PC-3 (cell line): ENCODE measurements around the gene NPTX1. TPM values are rescaled to one million over a fixed set of nuclear protein-coding genes. Genes with fewer than 3 reads are reported as not detected.
A peak's percentile ranks its signal among the peaks of the same experiment; 100 is the strongest.

Source experiments
- ATAC-seq: fragments of 200-7000 bp; cut with Tn5 transposase; 2 replicates; pipeline ENCODE4 v1.9.1; 2020; ENCODE audit warnings: mild to moderate bottlenecking, moderate library complexity
- BruUV-seq: library from RNA; stranded (reverse); fragments of 400-500 nt; replicated peaks from 2 replicates; lab custom pipeline; 2021; lab: Mats Ljungman, UMichigan
- CTCF ChIA-PET: fragments of 300-600 bp; sonication (Branson Sonifier 250); formaldehyde crosslinking; loops from one replicate; lab custom pipeline; 2022; ENCODE audit warnings: antibody characterized with exemption; lab: Charles Lee
- POLR2A ChIA-PET: fragments of 300-600 bp; sonication (Branson Sonifier 250); formaldehyde crosslinking; loops from one replicate; lab custom pipeline; 2022; ENCODE audit warnings: antibody characterized with exemption; ENCODE audit not compliant: unreplicated experiment; lab: Charles Lee
- DNase-seq: peaks from one replicate; pipeline ENCODE4 v3.0.0-alpha.2; 2015
- H2AFZ ChIP-seq: fragments of 300-600 bp; sonication (generic); 2 replicates; pipeline ENCODE4 v1.6.0; 2016; ENCODE audit warnings: antibody characterized with exemption, low read length
- H3F3A ChIP-seq: fragments of 300-600 bp; sonication (generic); one replicate; pipeline ENCODE4 v1.6.0; 2017; ENCODE audit warnings: antibody characterized with exemption, low read length, control low read depth, mild to moderate bottlenecking; ENCODE audit not compliant: unreplicated experiment
- H3K27ac ChIP-seq: fragments of 300-600 bp; sonication (generic); 2 replicates; pipeline ENCODE4 v1.5.1; 2016; ENCODE audit warnings: mild to moderate bottlenecking, low read length
- H3K27me3 ChIP-seq: fragments of 300-600 bp; sonication (generic); 2 replicates; pipeline ENCODE4 v1.6.1; 2016; ENCODE audit warnings: low read length, mixed read lengths
- H3K36me3 ChIP-seq: fragments of 300-600 bp; sonication (generic); 2 replicates; pipeline ENCODE4 v1.6.1; 2016; ENCODE audit warnings: low read depth, mixed run types, low read length, mixed read lengths
- H3K4me1 ChIP-seq: fragments of 300-600 bp; sonication (generic); 2 replicates; pipeline ENCODE4 v1.5.1; 2016; ENCODE audit warnings: low read length; ENCODE audit not compliant: insufficient read depth
- H3K4me2 ChIP-seq: fragments of 300-600 bp; sonication (generic); 2 replicates; pipeline ENCODE4 v1.6.0; 2016; ENCODE audit warnings: low read length
- H3K4me3 ChIP-seq: fragments of 300-600 bp; sonication (generic); 2 replicates; pipeline ENCODE4 v1.5.1; 2016; ENCODE audit warnings: mild to moderate bottlenecking, low read length, mixed read lengths
- H3K79me2 ChIP-seq: fragments of 300-600 bp; sonication (generic); 2 replicates; pipeline ENCODE4 v1.6.1; 2017; ENCODE audit warnings: low read length, mixed read lengths
- H3K9ac ChIP-seq: fragments of 300-600 bp; sonication (generic); 2 replicates; pipeline ENCODE4 v1.6.0; 2016; ENCODE audit warnings: mild to moderate bottlenecking, low read length
- H3K9me2 ChIP-seq: fragments of 300-600 bp; sonication (generic); replicated peaks from 2 replicates; pipeline ENCODE4 v1.6.1; 2016; ENCODE audit warnings: mixed run types, low read length, mixed read lengths
- H3K9me3 ChIP-seq: fragments of 300-600 bp; sonication (generic); 2 replicates; pipeline ENCODE4 v1.6.1; 2016; ENCODE audit warnings: low read length, mixed read lengths
- H4K20me1 ChIP-seq: fragments of 300-600 bp; sonication (generic); 2 replicates; pipeline ENCODE4 v1.6.1; 2016; ENCODE audit warnings: low read length, mixed read lengths
- CTCF ChIP-seq: fragments of 300-600 bp; sonication (generic); conservative IDR thresholded peaks from 2 replicates; pipeline ENCODE4 v1.5.1; 2017; ENCODE audit warnings: antibody characterized with exemption, low read depth, mild to moderate bottlenecking, low read length
- EZH2 ChIP-seq: fragments of 300-600 bp; sonication (generic); IDR thresholded peaks from one replicate; pipeline ENCODE4 v1.6.1; 2017; ENCODE audit warnings: antibody characterized with exemption, mild to moderate bottlenecking, low read length; ENCODE audit not compliant: unreplicated experiment
- EZH2phosphoT487 ChIP-seq: fragments of 300-600 bp; sonication (generic); IDR thresholded peaks from 2 replicates; pipeline ENCODE4 v1.6.1; 2018; ENCODE audit warnings: mild to moderate bottlenecking, antibody characterized with exemption, low read length, borderline replicate concordance
- intact Hi-C: fragments of 100-400 bp; cut with micrococcal nuclease; formaldehyde crosslinking; loops from 2 replicates; pipeline ENCODE4 v1.9.0; 2023
- total RNA-seq: library from RNA; depleted of rRNA; stranded (reverse); fragments of >200 nt; gene quantifications from 2 replicates; pipeline ENCODE4 v1.2.3, GENCODE V29; 2014

The NPTX1 gene
- total RNA-seq, 1 experiment from 2014 or later = 0.55 TPM

GRCh38 chr17:80454557-80455335 is 21.7 kb downstream of the NPTX1 start:
- Histone ChIP-seq H3K36me3 (no peaks in the 10 kb centered on the region), H4K20me1 (no peaks in the 10 kb centered on the region), H3K4me3 (peak overlapping the region; percentile 80), H3F3A (no peaks in the 10 kb centered on the region), H3K4me1 (peaks cover 20% of the 10 kb centered on the region), H3K79me2 (no peaks in the 10 kb centered on the region), H2AFZ (peak overlapping the region; percentile 80), H3K9ac (peak overlapping the region; percentile 99), H3K9me2 (no peaks in the 10 kb centered on the region), H3K27ac (peak overlapping the region; percentile 69), H3K27me3 (no peaks in the 10 kb centered on the region), H3K4me2 (peak overlapping the region; percentile 92), H3K9me3 (no peaks in the 10 kb centered on the region)
- intact Hi-C loops = loop anchor here (10.0 kb wide), 1 partner anchor 440 kb away; no protein-coding TSS in a partner anchor
- ATAC-seq (peak; percentile 91), DNase-seq (peak; percentile 99)
- ChIA-PET CTCF (interaction anchor here (0.6 kb wide), 2 partner anchors 20 to 41 kb away, joined by 3 to 4 read pairs; no protein-coding TSS in a partner anchor), POLR2A (interaction anchor here (0.5 to 1.5 kb wide), 5 partner anchors 9 to 548 kb away, joined by 3 to 12 read pairs (median 5); no protein-coding TSS in a partner anchor)
- no TSS peak for BruUV-seq
- TF ChIP-seq EZH2 (no peak), CTCF (no peak), EZH2phosphoT487 (no peak)

- ChIA-PET POLR2A (interaction anchor here (0.6 to 1.5 kb wide), 3 partner anchors 9 to 23 kb away, joined by 4 to 12 read pairs (median 5); no protein-coding TSS in a partner anchor), CTCF (interaction anchor here (0.6 kb wide), 1 partner anchor 42 kb away, joined by 4 read pairs; no protein-coding TSS in a partner anchor)
- Histone ChIP-seq H2AFZ (peak overlapping the region; percentile 80), H3K9ac (peak overlapping the region; percentile 99), H3K4me1 (peaks cover 20% of the 10 kb centered on the region), H3K27me3 (no peaks in the 10 kb centered on the region), H3K36me3 (no peaks in the 10 kb centered on the region), H3K4me3 (peak overlapping the region; percentile 80), H3K4me2 (peak overlapping the region; percentile 92), H3F3A (no peaks in the 10 kb centered on the region), H3K9me2 (no peaks in the 10 kb centered on the region), H3K9me3 (no peaks in the 10 kb centered on the region), H3K27ac (peak overlapping the region; percentile 69), H3K79me2 (no peaks in the 10 kb centered on the region), H4K20me1 (no peaks in the 10 kb centered on the region)
- TF ChIP-seq EZH2 (no peak), EZH2phosphoT487 (no peak), CTCF (no peak)
- intact Hi-C loops = loop anchor here (10.0 kb wide), 1 partner anchor 441 kb away; no protein-coding TSS in a partner anchor
- DNase-seq (no peak), ATAC-seq (no peak)
- TSS peak; percentile 66 for BruUV-seq
These were observed 22.3 kb downstream of the NPTX1 start for GRCh38 chr17:80453998-80454556.
